Measurements from ENCODE around the gene SYNE1.

SYNE1 gene

GRCh38 chr6:152416652-152417051, 220.5 kb downstream of the SYNE1 start:
- Histone ChIP-seq H3K9ac (ENCODE audit: low read depth in 1 of 2, low read length in 2 of 2) (no peak overlapping the region), H3K4me1 (ENCODE audit: control insufficient read depth in 1 of 2, insufficient read depth in 2 of 2, low read length in 2 of 2) (no peaks in the 10 kb centered on the region), H3K36me3 (ENCODE audit: control insufficient read depth in 1 of 2, insufficient read depth in 2 of 2, low read length in 2 of 2) (no peaks in the 10 kb centered on the region), H3K27ac (ENCODE audit: low read depth, low read length) (no peak overlapping the region), H3K9me3 (ENCODE audit: control insufficient read depth in 1 of 2, low read length in 2 of 2) (no peaks in the 10 kb centered on the region), H3K27me3 (ENCODE audit: control insufficient read depth in 1 of 2, insufficient read depth in 2 of 2, low read length in 2 of 2) (no peaks in the 10 kb centered on the region), H3K4me3 (ENCODE audit: low read depth in 1 of 2, low read length in 2 of 2) (no peak overlapping the region)

- no peak overlapping the region for H3K27ac ChIP-seq (ENCODE audit: low read depth, low read length)
- H3K9me3 ChIP-seq (ENCODE audit: control insufficient read depth in 1 of 2, low read length in 2 of 2): no peaks in the 10 kb centered on the region
- no peaks in the 10 kb centered on the region for H3K4me1 ChIP-seq (ENCODE audit: control insufficient read depth in 1 of 2, insufficient read depth in 2 of 2, low read length in 2 of 2)
- no peaks in the 10 kb centered on the region for H3K36me3 ChIP-seq (ENCODE audit: control insufficient read depth in 1 of 2, insufficient read depth in 2 of 2, low read length in 2 of 2)
- H3K27me3 ChIP-seq (ENCODE audit: control insufficient read depth in 1 of 2, insufficient read depth in 2 of 2, low read length in 2 of 2): no peaks in the 10 kb centered on the region
- H3K4me3 ChIP-seq (ENCODE audit: low read depth in 1 of 2, low read length in 2 of 2): no peak overlapping the region
- no peak overlapping the region for H3K9ac ChIP-seq (ENCODE audit: low read depth in 1 of 2, low read length in 2 of 2)
Measured at GRCh38 chr6:152404936-152405595, 232.1 kb downstream of the SYNE1 start.

- no peaks in the 10 kb centered on the region for H3K27me3 ChIP-seq (ENCODE audit: control insufficient read depth in 1 of 2, insufficient read depth in 2 of 2, low read length in 2 of 2)
- no peaks in the 10 kb centered on the region for H3K9me3 ChIP-seq (ENCODE audit: control insufficient read depth in 1 of 2, low read length in 2 of 2)
- H3K4me1 ChIP-seq (ENCODE audit: control insufficient read depth in 1 of 2, insufficient read depth in 2 of 2, low read length in 2 of 2): no peaks in the 10 kb centered on the region
- no peak overlapping the region for H3K9ac ChIP-seq (ENCODE audit: low read depth in 1 of 2, low read length in 2 of 2)
- no peak overlapping the region for H3K27ac ChIP-seq (ENCODE audit: low read depth, low read length)
- H3K36me3 ChIP-seq (ENCODE audit: control insufficient read depth in 1 of 2, insufficient read depth in 2 of 2, low read length in 2 of 2): no peaks in the 10 kb centered on the region
- H3K4me3 ChIP-seq (ENCODE audit: low read depth in 1 of 2, low read length in 2 of 2): no peak overlapping the region
Measured at GRCh38 chr6:152404086-152404857, 232.9 kb downstream of the SYNE1 start.

GRCh38 chr6:152402791-152403190, 234.4 kb downstream of the SYNE1 start:
- H3K36me3 ChIP-seq (ENCODE audit: control insufficient read depth in 1 of 2, insufficient read depth in 2 of 2, low read length in 2 of 2): no peaks in the 10 kb centered on the region
- no peak overlapping the region for H3K4me3 ChIP-seq (ENCODE audit: low read depth in 1 of 2, low read length in 2 of 2)
- no peaks in the 10 kb centered on the region for H3K27me3 ChIP-seq (ENCODE audit: control insufficient read depth in 1 of 2, insufficient read depth in 2 of 2, low read length in 2 of 2)
- H3K4me1 ChIP-seq (ENCODE audit: control insufficient read depth in 1 of 2, insufficient read depth in 2 of 2, low read length in 2 of 2): no peaks in the 10 kb centered on the region
- no peak overlapping the region for H3K27ac ChIP-seq (ENCODE audit: low read depth, low read length)
- no peaks in the 10 kb centered on the region for H3K9me3 ChIP-seq (ENCODE audit: control insufficient read depth in 1 of 2, low read length in 2 of 2)
- H3K9ac ChIP-seq (ENCODE audit: low read depth in 1 of 2, low read length in 2 of 2): no peak overlapping the region

- no peak overlapping the region for H3K27ac ChIP-seq (ENCODE audit: low read depth, low read length)
- no peaks in the 10 kb centered on the region for H3K9me3 ChIP-seq (ENCODE audit: control insufficient read depth in 1 of 2, low read length in 2 of 2)
- H3K9ac ChIP-seq (ENCODE audit: low read depth in 1 of 2, low read length in 2 of 2): no peak overlapping the region
- H3K36me3 ChIP-seq (ENCODE audit: control insufficient read depth in 1 of 2, insufficient read depth in 2 of 2, low read length in 2 of 2): no peaks in the 10 kb centered on the region
- H3K27me3 ChIP-seq (ENCODE audit: control insufficient read depth in 1 of 2, insufficient read depth in 2 of 2, low read length in 2 of 2): no peaks in the 10 kb centered on the region
- no peaks in the 10 kb centered on the region for H3K4me1 ChIP-seq (ENCODE audit: control insufficient read depth in 1 of 2, insufficient read depth in 2 of 2, low read length in 2 of 2)
- no peak overlapping the region for H3K4me3 ChIP-seq (ENCODE audit: low read depth in 1 of 2, low read length in 2 of 2)
Measured at GRCh38 chr6:152401978-152402377, 235.2 kb downstream of the SYNE1 start.

DNA sequence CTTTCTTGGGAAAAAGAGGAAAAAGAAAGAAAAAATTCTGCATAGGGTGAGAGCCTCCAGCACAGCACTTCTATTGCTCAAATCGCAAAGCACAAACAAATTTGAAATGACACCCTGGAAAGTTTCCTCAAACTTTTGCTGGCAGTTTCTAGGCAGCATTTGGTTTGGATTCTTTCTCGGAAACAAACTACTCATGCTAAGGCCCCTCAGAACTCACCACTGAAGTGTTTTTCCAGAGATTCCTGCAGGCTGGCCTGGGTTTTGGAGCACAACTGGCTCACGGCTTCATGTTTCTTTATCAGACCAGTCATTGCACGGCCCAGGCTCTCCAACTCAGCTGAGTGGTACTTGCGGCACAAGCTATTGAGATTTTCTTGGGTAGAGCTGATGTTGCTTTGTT, 237.8 kb downstream of the SYNE1 start:
- Histone ChIP-seq H3K27ac (ENCODE audit: low read depth, low read length) (no peak overlapping the region), H3K9me3 (ENCODE audit: control insufficient read depth in 1 of 2, low read length in 2 of 2) (no peaks in the 10 kb centered on the region)

DNA sequence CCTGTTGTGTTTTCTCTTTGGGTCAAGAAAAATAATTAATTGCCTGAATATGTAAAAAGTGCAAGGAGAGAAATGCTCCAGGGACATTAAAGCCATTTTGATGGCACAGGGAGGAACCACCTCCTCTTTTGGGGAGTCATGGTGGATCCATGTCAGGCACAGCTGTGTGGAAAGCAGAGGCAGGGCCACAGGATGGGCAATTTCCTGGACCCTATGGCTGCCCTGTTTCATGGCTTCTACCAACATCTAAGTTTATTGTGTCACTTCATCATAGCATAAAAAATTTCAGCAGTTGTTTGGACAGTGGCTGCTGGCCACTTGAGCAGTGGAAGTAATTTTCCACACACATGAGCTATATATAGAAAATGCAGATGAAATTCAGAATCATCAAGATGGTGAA, 238.2 kb downstream of the SYNE1 start:
- no peak overlapping the region for H3K9ac ChIP-seq (ENCODE audit: low read depth in 1 of 2, low read length in 2 of 2)
- H3K27me3 ChIP-seq (ENCODE audit: control insufficient read depth in 1 of 2, insufficient read depth in 2 of 2, low read length in 2 of 2): no peaks in the 10 kb centered on the region
- no peaks in the 10 kb centered on the region for H3K4me1 ChIP-seq (ENCODE audit: control insufficient read depth in 1 of 2, insufficient read depth in 2 of 2, low read length in 2 of 2)
- no peak overlapping the region for H3K27ac ChIP-seq (ENCODE audit: low read depth, low read length)
- H3K4me3 ChIP-seq (ENCODE audit: low read depth in 1 of 2, low read length in 2 of 2): no peak overlapping the region
- H3K9me3 ChIP-seq (ENCODE audit: control insufficient read depth in 1 of 2, low read length in 2 of 2): no peaks in the 10 kb centered on the region
- H3K36me3 ChIP-seq (ENCODE audit: control insufficient read depth in 1 of 2, insufficient read depth in 2 of 2, low read length in 2 of 2): no peaks in the 10 kb centered on the region

More for the DNA sequence above, 237.8 kb downstream of the SYNE1 start:
- Histone ChIP-seq H3K4me1 (ENCODE audit: control insufficient read depth in 1 of 2, insufficient read depth in 2 of 2, low read length in 2 of 2) (no peaks in the 10 kb centered on the region), H3K36me3 (ENCODE audit: control insufficient read depth in 1 of 2, insufficient read depth in 2 of 2, low read length in 2 of 2) (no peaks in the 10 kb centered on the region), H3K27me3 (ENCODE audit: control insufficient read depth in 1 of 2, insufficient read depth in 2 of 2, low read length in 2 of 2) (no peaks in the 10 kb centered on the region), H3K9ac (ENCODE audit: low read depth in 1 of 2, low read length in 2 of 2) (no peak overlapping the region), H3K4me3 (ENCODE audit: low read depth in 1 of 2, low read length in 2 of 2) (no peak overlapping the region)

GRCh38 chr6:152398316-152398715, 238.8 kb downstream of the SYNE1 start:
- H3K9ac ChIP-seq (ENCODE audit: low read depth in 1 of 2, low read length in 2 of 2): no peak overlapping the region
- H3K4me1 ChIP-seq (ENCODE audit: control insufficient read depth in 1 of 2, insufficient read depth in 2 of 2, low read length in 2 of 2): no peaks in the 10 kb centered on the region
- H3K27me3 ChIP-seq (ENCODE audit: control insufficient read depth in 1 of 2, insufficient read depth in 2 of 2, low read length in 2 of 2): no peaks in the 10 kb centered on the region
- H3K36me3 ChIP-seq (ENCODE audit: control insufficient read depth in 1 of 2, insufficient read depth in 2 of 2, low read length in 2 of 2): no peaks in the 10 kb centered on the region
- H3K9me3 ChIP-seq (ENCODE audit: control insufficient read depth in 1 of 2, low read length in 2 of 2): no peaks in the 10 kb centered on the region
- H3K4me3 ChIP-seq (ENCODE audit: low read depth in 1 of 2, low read length in 2 of 2): no peak overlapping the region
- H3K27ac ChIP-seq (ENCODE audit: low read depth, low read length): no peak overlapping the region

GRCh38 chr6:152394303-152394702, 242.9 kb downstream of the SYNE1 start:
- Histone ChIP-seq H3K9me3 (ENCODE audit: control insufficient read depth in 1 of 2, low read length in 2 of 2) (no peaks in the 10 kb centered on the region), H3K4me3 (ENCODE audit: low read depth in 1 of 2, low read length in 2 of 2) (no peak overlapping the region), H3K36me3 (ENCODE audit: control insufficient read depth in 1 of 2, insufficient read depth in 2 of 2, low read length in 2 of 2) (no peaks in the 10 kb centered on the region), H3K4me1 (ENCODE audit: control insufficient read depth in 1 of 2, insufficient read depth in 2 of 2, low read length in 2 of 2) (no peaks in the 10 kb centered on the region), H3K9ac (ENCODE audit: low read depth in 1 of 2, low read length in 2 of 2) (no peak overlapping the region), H3K27me3 (ENCODE audit: control insufficient read depth in 1 of 2, insufficient read depth in 2 of 2, low read length in 2 of 2) (no peaks in the 10 kb centered on the region), H3K27ac (ENCODE audit: low read depth, low read length) (no peak overlapping the region)

GRCh38 chr6:152391179-152391880, 245.8 kb downstream of the SYNE1 start:
- Histone ChIP-seq H3K9me3 (ENCODE audit: control insufficient read depth in 1 of 2, low read length in 2 of 2) (no peaks in the 10 kb centered on the region), H3K27me3 (ENCODE audit: control insufficient read depth in 1 of 2, insufficient read depth in 2 of 2, low read length in 2 of 2) (no peaks in the 10 kb centered on the region), H3K36me3 (ENCODE audit: control insufficient read depth in 1 of 2, insufficient read depth in 2 of 2, low read length in 2 of 2) (no peaks in the 10 kb centered on the region), H3K4me1 (ENCODE audit: control insufficient read depth in 1 of 2, insufficient read depth in 2 of 2, low read length in 2 of 2) (no peaks in the 10 kb centered on the region), H3K9ac (ENCODE audit: low read depth in 1 of 2, low read length in 2 of 2) (no peak overlapping the region), H3K27ac (ENCODE audit: low read depth, low read length) (no peak overlapping the region), H3K4me3 (ENCODE audit: low read depth in 1 of 2, low read length in 2 of 2) (no peak overlapping the region)

Measured in duodenal mucosa (tissue), 2 donors.